Activated T-cell treated with anti-CD3 and anti-CD28 coated beads, Interleukin-2, amount 50 U/mL, for 72 hours (primary cell): ENCODE measurements around the gene CACNG4. TPM values are rescaled to one million over a fixed set of nuclear protein-coding genes. Genes with fewer than 3 reads are reported as not detected.

Experiments
- ATAC-seq, 2 donors: fragments of 150-1000 bp; cut with Tn5 transposase; replicated peaks in 1 of 2; 2 replicates each; pipeline ENCODE4 v1.10.0; 2021; ENCODE audit warnings: moderate library complexity in 2 of 2, mild to moderate bottlenecking in 1 of 2
- DNase-seq, 2 donors: peaks; one replicate each; pipeline ENCODE4 v3.0.0; 2021 to 2022; ENCODE audit warnings: mixed read lengths in 1 of 2
- H3K27ac Mint-ChIP-seq: one replicate; pipeline ENCODE4 v1.8.0; 2022; ENCODE audit warnings: mild to moderate bottlenecking, moderate library complexity, mixed read lengths
- H3K27me3 Mint-ChIP-seq: one replicate; pipeline ENCODE4 v1.8.0; 2022; ENCODE audit warnings: low read depth, mixed read lengths
- H3K36me3 Mint-ChIP-seq, 2 donors: one replicate each; pipeline ENCODE4 v1.8.0; 2022; ENCODE audit warnings: mixed read lengths in 2 of 2, mild to moderate bottlenecking in 1 of 2; ENCODE audit not compliant: insufficient read depth in 2 of 2
- H3K4me1 Mint-ChIP-seq: one replicate; pipeline ENCODE4 v1.8.0; 2022; ENCODE audit warnings: low read depth, mixed read lengths
- H3K4me3 Mint-ChIP-seq, 2 donors: one replicate each; pipeline ENCODE4 v1.8.0; 2022; ENCODE audit warnings: mild to moderate bottlenecking in 2 of 2, mixed read lengths in 2 of 2, moderate library complexity in 2 of 2
- H3K9me3 Mint-ChIP-seq, 2 donors: one replicate each; pipeline ENCODE4 v1.8.0; 2022; ENCODE audit warnings: mixed read lengths in 2 of 2
- total RNA-seq, 2 donors: library from RNA; stranded (reverse); gene quantifications; one replicate each; pipeline ENCODE4 v1.2.3, GENCODE V29; 2022

The CACNG4 gene
- total RNA-seq, 2 donors from 2014 or later = not detected

DNA sequence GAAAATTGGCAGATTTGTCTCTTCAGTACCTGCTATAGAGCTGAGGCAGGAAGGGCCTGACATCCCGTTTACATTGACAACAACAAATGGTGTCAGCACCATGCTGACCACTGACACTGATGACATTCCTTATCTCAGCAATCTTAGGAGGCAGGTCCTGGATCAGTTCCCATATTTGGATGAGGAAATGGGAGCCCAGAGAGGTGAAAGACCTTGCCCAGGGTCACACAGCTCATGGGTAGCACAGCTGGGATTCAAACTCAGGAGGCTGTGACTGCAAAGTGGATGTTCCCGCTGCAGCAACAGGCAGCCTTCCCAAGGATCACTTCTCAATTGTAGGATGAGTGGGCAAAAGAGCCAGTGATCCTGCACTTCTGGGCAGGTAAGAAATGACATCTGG lies 30.5 kb upstream of the CACNG4 start:
- Mint-ChIP-seq H3K4me1 (no peaks in the 10 kb centered on the region), H3K27ac (no peak overlapping the region), H3K4me3 (no peak overlapping the region), H3K27me3 (peaks cover 35% of the 10 kb centered on the region), H3K9me3 (peaks cover 7 to 10% of the 10 kb centered on the region in 2 donors), H3K36me3 (peaks cover 2 to 4% of the 10 kb centered on the region in 2 donors)
- DNase-seq (no peak), ATAC-seq (no peak)

DNA sequence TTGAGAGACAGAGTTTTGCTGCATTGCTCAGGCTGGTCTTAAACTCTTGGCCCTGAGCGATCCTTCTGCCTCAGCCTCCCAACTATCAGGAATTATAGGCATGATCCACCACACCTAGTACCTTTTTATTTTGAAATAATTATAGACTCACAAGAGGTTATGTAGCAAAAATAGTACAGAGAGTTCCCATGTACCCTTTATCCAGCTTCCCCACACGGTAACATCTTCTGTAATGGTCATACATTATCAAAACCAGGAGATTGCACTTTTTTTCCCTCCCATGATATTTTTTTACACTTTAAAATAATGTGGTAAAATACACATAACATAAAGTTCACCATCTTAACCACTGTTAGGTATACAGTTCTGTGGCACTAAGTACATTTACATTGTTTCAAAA lies 28.8 kb upstream of the CACNG4 start:
- no peak overlapping the region for H3K27ac Mint-ChIP-seq
- peaks cover 32% of the 10 kb centered on the region for H3K27me3 Mint-ChIP-seq
- H3K9me3 Mint-ChIP-seq = peaks cover 7 to 10% of the 10 kb centered on the region in 2 donors
- H3K4me1 Mint-ChIP-seq = no peaks in the 10 kb centered on the region
- H3K4me3 Mint-ChIP-seq = no peak overlapping the region
- peaks cover 2 to 4% of the 10 kb centered on the region in 2 donors for H3K36me3 Mint-ChIP-seq
- ATAC-seq (no peak), DNase-seq (no peak)

DNA sequence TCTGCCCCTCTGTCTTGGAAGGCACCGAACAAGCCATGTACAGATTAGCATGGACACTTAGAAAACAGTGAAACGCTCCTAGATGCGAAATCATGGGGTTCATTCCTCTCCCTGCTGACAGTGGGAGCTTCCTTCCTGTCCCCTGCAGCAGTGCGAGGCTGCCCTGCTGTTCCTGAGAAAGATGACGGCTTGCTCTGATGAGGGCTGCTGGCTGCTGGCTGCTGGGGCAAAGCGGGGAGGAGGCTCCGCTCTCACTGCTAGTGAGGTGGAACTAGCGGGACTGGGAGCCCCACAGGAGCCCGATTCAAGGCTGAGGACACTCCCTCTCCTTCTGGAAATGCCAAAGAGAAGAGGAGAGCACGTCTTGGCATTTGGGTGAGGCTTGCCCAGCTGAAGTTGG lies 25.9 kb upstream of the CACNG4 start:
- H3K27me3 Mint-ChIP-seq = peaks cover 38% of the 10 kb centered on the region
- no peak for DNase-seq

DNA sequence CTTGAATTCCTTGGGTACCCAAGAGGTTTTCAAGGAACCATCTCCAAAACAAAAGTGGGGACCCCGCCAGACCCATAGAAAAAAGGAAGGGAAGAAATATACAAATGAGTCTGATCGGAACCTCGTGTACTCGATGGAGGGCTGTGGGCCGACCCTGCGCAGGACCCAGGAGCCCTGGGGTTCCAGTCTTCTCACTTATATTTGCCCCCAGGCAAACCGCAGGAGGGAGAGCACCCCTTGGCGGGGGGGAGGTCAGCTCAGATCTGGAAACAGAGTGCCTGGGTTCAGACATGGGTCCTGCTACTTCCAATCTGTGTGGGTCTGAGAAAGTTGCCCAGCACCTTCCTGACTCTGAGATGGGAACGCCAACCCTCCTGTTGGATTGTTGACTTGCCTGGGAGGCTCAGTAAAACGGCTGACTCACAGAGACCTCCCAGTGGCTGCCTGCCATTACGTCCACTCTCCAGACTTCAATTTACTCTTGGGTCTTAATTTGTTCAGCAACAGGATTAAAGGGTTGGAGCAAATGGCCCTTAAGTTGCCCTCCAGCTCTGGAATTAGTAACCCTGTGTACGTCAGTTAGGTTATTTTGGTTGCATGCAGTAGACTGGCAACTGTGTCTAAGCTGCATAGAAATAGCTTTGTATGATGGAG lies 24.9 kb upstream of the CACNG4 start:
- ATAC-seq = no peak
- H3K27ac Mint-ChIP-seq = no peak overlapping the region
- H3K36me3 Mint-ChIP-seq = peaks cover 2 to 3% of the 10 kb centered on the region in 2 donors
- DNase-seq = no peak
- H3K4me1 Mint-ChIP-seq = no peaks in the 10 kb centered on the region
- H3K27me3 Mint-ChIP-seq = peaks cover 48% of the 10 kb centered on the region
- H3K4me3 Mint-ChIP-seq = no peak overlapping the region
- H3K9me3 Mint-ChIP-seq = peaks cover 7 to 10% of the 10 kb centered on the region in 2 donors

More for the DNA sequence above, 25.9 kb upstream of the CACNG4 start:
- Mint-ChIP-seq H3K27ac (no peak overlapping the region), H3K4me1 (no peaks in the 10 kb centered on the region), H3K9me3 (peaks cover 7 to 10% of the 10 kb centered on the region in 2 donors), H3K4me3 (no peak overlapping the region), H3K36me3 (peaks cover 2 to 4% of the 10 kb centered on the region in 2 donors)
- ATAC-seq = no peak

DNA sequence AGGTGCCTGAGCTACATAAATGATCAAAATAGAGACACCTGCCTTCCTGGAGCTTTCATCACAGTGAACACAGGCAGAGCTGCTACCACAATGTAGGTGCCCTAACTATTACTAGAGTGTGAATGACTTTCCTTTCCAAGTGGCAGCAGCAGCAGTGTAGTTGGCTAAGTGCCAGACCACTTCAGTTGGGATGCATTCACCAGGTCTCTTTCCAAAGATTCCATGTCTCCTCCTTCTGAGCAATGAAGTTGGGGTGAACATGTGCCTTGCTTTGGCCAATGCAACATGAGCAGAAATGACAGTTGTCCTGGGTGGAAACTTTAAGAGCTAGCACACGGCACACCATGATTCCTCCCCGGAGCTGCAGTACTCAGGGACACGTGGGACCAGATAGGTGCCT lies 23.3 kb upstream of the CACNG4 start:
- Mint-ChIP-seq H3K4me1 (no peaks in the 10 kb centered on the region), H3K9me3 (peaks cover 6 to 10% of the 10 kb centered on the region in 2 donors), H3K36me3 (peaks cover 0 to 1% of the 10 kb centered on the region in 2 donors), H3K4me3 (no peak overlapping the region), H3K27me3 (peaks cover 64% of the 10 kb centered on the region), H3K27ac (no peak overlapping the region)
- ATAC-seq = no peak
- DNase-seq = no peak

DNA sequence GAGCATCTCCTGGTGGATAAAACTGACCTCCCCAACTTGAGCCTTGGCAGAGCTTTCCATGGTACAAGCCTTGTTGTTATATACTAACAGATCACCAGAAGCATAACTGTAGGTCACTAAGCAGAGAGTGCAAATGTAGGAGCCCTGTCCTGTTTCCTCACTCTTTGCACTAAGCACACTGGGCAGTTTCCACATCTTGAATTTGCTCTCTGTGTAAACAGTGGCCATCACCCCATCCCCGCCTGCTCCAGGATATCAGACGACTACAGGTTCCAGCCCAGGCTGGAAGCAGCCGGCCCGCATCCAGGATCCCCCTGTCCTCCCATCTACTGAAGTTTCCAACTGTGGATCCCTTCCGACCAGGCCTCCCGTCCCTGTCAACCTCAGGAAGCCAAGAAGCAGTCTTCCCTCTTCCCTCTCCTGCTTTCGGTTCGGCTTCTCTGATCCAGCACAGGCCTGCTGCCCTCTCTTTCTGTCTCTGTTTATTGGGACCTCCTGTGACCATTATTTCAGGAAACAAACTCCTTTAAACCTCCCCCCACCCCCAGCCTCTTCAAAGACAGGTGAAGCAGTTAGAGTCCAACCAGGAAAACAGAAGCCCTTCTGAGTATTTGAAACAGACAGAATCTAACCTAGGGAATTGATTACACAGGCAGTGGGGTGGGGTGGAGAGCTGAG lies 22.6 kb upstream of the CACNG4 start:
- Mint-ChIP-seq H3K4me3 (no peak overlapping the region), H3K27me3 (peaks cover 71% of the 10 kb centered on the region), H3K9me3 (peaks cover 6 to 7% of the 10 kb centered on the region in 2 donors), H3K4me1 (no peaks in the 10 kb centered on the region), H3K36me3 (peaks cover 0 to 1% of the 10 kb centered on the region in 2 donors), H3K27ac (no peak overlapping the region)
- DNase-seq = no peak
- ATAC-seq = no peak

DNA sequence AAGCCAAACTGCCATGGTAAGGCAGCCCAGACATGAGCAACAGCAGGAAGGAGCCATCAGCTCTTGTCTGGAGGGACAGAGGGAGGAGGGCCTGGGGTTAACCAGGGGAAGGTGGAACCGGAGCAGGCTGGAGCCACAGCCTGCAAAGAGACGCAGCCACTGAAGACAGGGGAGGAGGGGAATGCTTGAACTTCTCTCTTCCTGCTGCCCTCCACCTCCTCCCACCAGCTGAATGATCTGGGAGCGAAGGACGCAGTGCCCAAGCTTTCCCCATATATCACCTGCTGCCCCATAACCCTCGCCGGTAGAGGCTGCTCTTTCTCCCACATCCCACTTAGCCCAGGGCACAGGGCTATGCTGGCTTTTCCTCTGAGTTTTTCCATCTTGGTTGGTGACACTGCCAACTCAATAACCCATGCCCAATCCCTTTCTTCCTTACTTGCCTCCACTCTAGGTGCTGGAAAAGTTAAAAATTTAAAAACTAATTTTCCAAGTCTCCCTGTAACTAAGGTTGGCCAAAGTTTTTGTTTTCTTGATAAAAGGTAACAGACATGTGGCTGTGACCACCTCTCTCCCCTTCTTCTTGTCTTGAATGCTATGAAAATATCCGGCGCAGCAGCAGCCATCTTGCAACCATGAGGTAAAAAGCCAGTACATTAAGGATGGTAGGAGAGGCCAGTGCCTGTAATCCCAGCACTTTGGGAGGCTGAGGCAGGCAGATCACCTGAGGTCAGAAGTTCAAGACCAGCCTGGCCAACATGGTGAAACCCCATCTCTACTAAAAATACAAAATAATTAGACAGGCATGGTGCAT lies 21.8 kb upstream of the CACNG4 start:
- no peak overlapping the region for H3K27ac Mint-ChIP-seq

DNA sequence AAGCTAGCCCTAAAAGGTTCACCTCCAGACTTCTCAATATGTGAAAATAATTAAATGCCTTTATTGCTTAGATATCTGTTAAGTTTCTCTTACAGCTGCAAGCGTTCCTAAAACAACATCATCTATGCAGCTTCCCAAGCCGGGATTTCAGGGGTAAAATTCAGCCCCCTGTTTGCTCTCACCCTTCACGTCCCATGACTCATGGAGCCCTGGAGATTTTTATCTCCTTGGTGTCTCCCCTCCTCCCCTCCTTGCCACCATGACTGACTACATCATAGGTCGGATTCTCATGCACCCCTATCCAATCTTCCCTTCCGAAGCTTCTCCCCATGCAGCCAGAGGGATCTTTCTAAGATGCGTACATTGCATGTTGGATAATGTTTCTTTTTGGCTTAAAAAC lies 21.0 kb upstream of the CACNG4 start:
- Mint-ChIP-seq H3K27me3 (peaks cover 60% of the 10 kb centered on the region), H3K4me1 (no peaks in the 10 kb centered on the region), H3K36me3 (no peaks in the 10 kb centered on the region), H3K9me3 (no peaks in the 10 kb centered on the region), H3K27ac (no peak overlapping the region), H3K4me3 (no peak overlapping the region)
- DNase-seq = no peak
- no peak for ATAC-seq

More for the DNA sequence above, 21.8 kb upstream of the CACNG4 start:
- Mint-ChIP-seq H3K36me3 (peaks cover 0 to 1% of the 10 kb centered on the region in 2 donors), H3K27me3 (peaks cover 64% of the 10 kb centered on the region), H3K4me3 (no peak overlapping the region), H3K4me1 (no peaks in the 10 kb centered on the region), H3K9me3 (peaks cover 3 to 4% of the 10 kb centered on the region in 2 donors)
- DNase-seq = no peak
- ATAC-seq = no peak

DNA sequence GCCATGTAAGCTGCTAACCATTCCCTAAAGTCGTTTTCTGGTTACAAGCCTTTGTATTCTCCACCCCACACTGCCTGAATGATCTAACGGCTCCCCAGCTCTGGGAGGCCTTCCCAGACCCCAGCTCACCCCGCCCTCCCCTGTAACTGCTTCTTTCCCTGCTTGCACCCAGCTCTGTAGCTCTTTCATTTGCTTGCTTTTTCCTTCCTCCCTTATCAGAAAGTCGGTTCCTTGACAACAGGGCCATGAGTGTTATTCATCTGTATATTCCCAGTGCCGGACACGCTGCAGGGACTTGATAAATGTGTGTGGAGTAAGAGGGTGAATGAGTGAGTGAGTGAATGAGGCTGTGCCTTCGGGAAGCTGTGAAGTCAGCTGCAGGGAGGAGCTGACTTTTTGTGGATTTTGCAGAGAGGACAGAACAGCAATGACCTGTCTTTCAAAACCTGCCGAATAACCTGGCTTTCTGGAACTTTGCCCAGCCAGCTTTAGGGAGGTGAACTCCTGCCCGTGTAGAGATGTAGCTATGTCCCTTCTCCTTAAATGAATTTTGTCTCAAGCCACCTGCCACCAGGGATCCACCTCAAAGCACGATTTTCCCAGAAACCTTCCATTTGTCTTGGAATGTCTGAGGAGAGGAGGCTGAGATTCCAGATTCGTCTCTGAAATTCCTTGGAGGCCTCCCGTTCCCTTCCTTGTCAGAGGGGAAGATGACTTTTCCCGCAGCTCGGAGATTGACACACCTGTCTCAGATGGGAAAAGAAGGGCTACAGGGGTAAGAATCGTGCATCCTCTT lies 20.0 kb upstream of the CACNG4 start:
- Mint-ChIP-seq H3K27ac (no peak overlapping the region), H3K27me3 (peaks cover 68% of the 10 kb centered on the region), H3K4me3 (no peak overlapping the region), H3K36me3 (no peaks in the 10 kb centered on the region), H3K9me3 (no peaks in the 10 kb centered on the region), H3K4me1 (no peaks in the 10 kb centered on the region)
- ATAC-seq = no peak
- DNase-seq = no peak

DNA sequence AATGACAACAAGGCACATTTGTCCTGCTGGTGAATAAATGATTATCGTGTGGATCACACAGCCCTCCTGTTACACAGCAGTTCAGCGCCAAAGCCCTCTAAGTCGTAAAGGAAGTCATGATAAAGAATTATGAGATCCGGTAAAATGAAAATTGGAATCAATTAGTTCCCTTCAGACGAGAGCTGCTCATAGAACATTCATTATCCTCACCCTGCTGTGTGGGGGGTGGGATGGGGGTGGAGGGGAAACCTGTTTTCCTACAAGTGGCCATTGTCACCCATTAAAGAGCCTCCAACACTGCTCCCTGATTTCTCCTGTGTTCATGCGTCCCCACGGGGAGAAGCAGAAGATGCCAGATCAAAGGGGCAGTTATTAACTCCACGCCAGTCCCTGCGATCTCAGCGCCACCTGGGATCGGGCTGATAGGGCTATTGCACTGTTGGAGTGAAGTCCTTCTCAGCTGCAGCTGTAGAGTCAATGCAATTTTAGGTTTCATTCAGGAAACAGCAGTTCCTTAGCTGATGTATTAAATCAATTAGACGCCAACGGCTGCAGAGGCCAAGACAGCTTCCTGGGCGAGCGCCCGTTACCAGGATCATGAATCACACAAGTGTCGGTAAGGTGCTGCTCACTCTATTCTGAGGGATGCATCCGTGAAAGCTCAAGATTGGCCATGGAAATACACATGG lies 19.2 kb upstream of the CACNG4 start:
- H3K27me3 Mint-ChIP-seq = peaks cover 69% of the 10 kb centered on the region
- no peak for DNase-seq
- no peak overlapping the region for H3K27ac Mint-ChIP-seq
- no peak overlapping the region for H3K4me3 Mint-ChIP-seq
- no peaks in the 10 kb centered on the region for H3K9me3 Mint-ChIP-seq
- no peaks in the 10 kb centered on the region for H3K4me1 Mint-ChIP-seq
- ATAC-seq = no peak
- H3K36me3 Mint-ChIP-seq = no peaks in the 10 kb centered on the region

DNA sequence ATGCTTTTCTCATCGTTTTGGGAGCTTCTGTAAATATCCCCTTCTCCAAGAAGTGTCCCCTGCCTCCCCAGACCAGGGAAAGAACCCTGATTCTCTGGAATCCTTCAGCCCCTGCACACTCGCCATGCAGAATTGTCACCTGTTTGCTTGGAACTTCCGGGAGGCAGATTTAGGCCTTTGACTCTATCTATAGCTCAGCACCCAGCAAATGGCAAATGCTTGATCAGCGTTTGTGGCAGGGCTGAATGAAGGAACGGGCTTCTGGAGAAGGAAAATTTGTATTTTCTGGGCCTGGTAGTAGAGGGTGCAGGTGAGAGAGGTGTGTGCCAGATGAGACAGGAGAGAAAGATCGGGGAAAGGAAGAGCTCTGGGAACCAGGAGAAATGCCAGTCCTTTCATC lies 18.3 kb upstream of the CACNG4 start:
- no peaks in the 10 kb centered on the region for H3K4me1 Mint-ChIP-seq

DNA sequence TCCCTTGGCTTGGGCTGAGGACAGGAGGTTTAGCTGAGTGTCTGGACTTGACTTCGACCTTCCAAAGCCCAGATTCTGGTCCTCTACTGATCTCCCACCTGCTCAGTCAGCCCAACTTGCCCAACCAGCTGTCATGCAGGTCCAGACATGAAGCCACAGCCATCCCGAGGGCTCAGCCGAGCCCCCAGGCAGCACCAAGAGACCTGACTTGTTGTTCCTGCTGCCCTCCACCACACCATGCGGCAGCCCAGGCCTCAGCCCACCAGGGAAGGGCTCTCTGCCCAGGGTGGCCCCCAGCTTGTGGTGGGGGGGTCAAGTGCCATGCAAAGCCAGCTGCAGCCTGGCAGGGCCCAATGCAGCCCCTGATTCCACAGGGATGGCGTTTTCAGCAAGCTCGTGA lies 17.2 kb upstream of the CACNG4 start:
- Mint-ChIP-seq H3K4me1 (no peaks in the 10 kb centered on the region), H3K4me3 (no peak overlapping the region), H3K36me3 (no peaks in the 10 kb centered on the region), H3K9me3 (no peaks in the 10 kb centered on the region), H3K27ac (no peak overlapping the region), H3K27me3 (peaks cover 61% of the 10 kb centered on the region)
- no peak for ATAC-seq
- no peak for DNase-seq

More for the DNA sequence above, 18.3 kb upstream of the CACNG4 start:
- DNase-seq (no peak), ATAC-seq (no peak)
- Mint-ChIP-seq H3K36me3 (no peaks in the 10 kb centered on the region), H3K27me3 (peaks cover 68% of the 10 kb centered on the region), H3K9me3 (no peaks in the 10 kb centered on the region), H3K27ac (no peak overlapping the region), H3K4me3 (no peak overlapping the region)
